BJ (cell line): ENCODE measurements around the gene COL4A3. TPM values are rescaled to one million over a fixed set of nuclear protein-coding genes. Genes with fewer than 3 reads are reported as not detected.

Source experiments
- CTCF ChIA-PET: fragments of 350-600 bp; formaldehyde crosslinking; extraction: SDS; loops from one replicate; lab custom pipeline; 2021; ENCODE audit warnings: antibody characterized with exemption, inconsistent platforms; lab: Yijun Ruan, JAX
- POLR2A ChIA-PET: fragments of 300-600 bp; sonication (Branson Sonifier 250); formaldehyde crosslinking; extraction: SDS; loops from one replicate; lab custom pipeline; 2021; ENCODE audit warnings: antibody characterized with exemption; lab: Charles Lee
- DNase-seq: peaks from one replicate; pipeline ENCODE4 v3.0.0-alpha.2; 2011; ENCODE audit warnings: low read depth
- H3K27me3 ChIP-seq: 2 replicates; pipeline ENCODE4 v1.6.0; 2011; ENCODE audit warnings: low read length; ENCODE audit not compliant: control insufficient read depth, insufficient read depth
- H3K36me3 ChIP-seq: 2 replicates; pipeline ENCODE4 v1.5.1; 2011; ENCODE audit warnings: low read length; ENCODE audit not compliant: control insufficient read depth, insufficient read depth
- H3K4me3 ChIP-seq: 2 replicates; pipeline ENCODE4 v1.5.1; 2011; ENCODE audit warnings: low read depth, mild to moderate bottlenecking, control low read depth, low read length
- CTCF ChIP-seq: IDR thresholded peaks from 2 replicates; pipeline ENCODE4 v1.5.1; 2011; ENCODE audit warnings: low read depth, mild to moderate bottlenecking, control low read depth, inconsistent platforms, low read length, moderate library complexity; ENCODE audit not compliant: insufficient read depth
- polyA plus RNA-seq: library from polyadenylated mRNA; depleted of rRNA; stranded (reverse); fragments of >200 nt; gene quantifications from 2 replicates; pipeline ENCODE4 v1.2.3, GENCODE V29; 2011; rRNA removed

COL4A3 gene
- polyA plus RNA-seq, 1 experiment = 0.29 TPM

DNA sequence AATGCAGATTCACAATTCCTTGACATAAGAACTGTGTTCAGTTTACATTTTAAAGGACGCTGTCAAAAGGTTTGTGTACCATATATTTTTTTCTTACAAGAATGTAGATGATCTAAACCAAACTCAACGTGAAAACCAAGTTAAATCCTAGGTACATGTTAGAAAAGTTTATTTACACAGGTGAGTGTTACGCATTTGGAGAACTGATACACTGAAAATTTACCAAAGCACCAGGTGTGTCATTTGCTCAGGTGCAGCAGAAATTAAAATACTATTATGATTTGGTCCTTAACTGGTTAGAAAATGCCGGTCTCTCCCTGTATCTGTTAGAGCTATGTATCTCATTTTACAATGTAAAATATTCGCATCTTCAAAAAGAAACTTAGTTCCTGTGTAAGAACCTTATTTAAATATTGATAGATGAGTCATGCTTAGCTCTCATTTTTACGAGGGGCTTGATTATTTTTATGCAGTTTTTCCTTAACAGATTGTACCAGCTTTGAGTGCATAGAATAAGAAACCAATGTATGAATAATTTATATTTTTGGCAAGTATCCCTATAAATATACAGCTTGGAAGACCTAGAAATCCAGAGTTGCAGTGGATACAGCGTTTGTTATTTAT, 185.7 kb downstream of the COL4A3 start:
- TF ChIP-seq CTCF = no peak
- DNase-seq = no peak
- H3K36me3 ChIP-seq = peaks cover 4% of the 10 kb centered on the region
- H3K27me3 ChIP-seq = no peaks in the 10 kb centered on the region
- H3K4me3 ChIP-seq = no peak overlapping the region
- POLR2A ChIA-PET = no interaction called here
- CTCF ChIA-PET = no interaction called here

GRCh38 chr2:227351639-227352038, 187.2 kb downstream of the COL4A3 start:
- Histone ChIP-seq H3K27me3 (no peaks in the 10 kb centered on the region), H3K4me3 (no peak overlapping the region), H3K36me3 (peaks cover 9% of the 10 kb centered on the region)
- no peak for TF ChIP-seq CTCF
- no peak for DNase-seq
- ChIA-PET POLR2A (no interaction called here), CTCF (no interaction called here)

DNA sequence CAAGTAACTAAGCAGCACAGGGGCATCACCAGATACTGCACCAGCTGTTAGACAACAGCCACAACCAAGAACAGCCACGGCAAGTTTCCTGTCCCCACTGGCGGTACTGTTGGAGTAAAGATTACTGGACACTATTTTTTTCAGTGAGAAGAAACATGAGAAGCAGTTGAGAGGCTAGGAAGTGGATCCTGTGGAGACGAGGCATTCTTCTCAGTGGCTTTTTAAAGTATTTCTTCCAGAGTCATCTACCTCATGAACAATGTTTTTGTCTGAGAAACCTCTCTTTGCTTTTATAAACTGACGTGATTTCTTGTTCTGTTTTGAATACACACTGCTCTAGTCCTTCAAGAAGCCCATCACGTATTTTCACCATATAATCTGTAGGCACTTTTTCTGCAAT, 195.9 kb downstream of the COL4A3 start:
- Histone ChIP-seq H3K4me3 (no peak overlapping the region), H3K36me3 (peaks cover 6% of the 10 kb centered on the region), H3K27me3 (no peaks in the 10 kb centered on the region)
- DNase-seq = no peak
- ChIA-PET POLR2A (no interaction called here), CTCF (interaction anchor here (1.4 kb wide), 1 partner anchor 23 kb away, joined by 3 read pairs; no protein-coding TSS in a partner anchor)
- TF ChIP-seq CTCF = no peak

GRCh38 chr2:227363756-227364155, 199.3 kb downstream of the COL4A3 start:
- CTCF ChIA-PET = no interaction called here
- POLR2A ChIA-PET = no interaction called here
- H3K4me3 ChIP-seq = no peak overlapping the region
- DNase-seq = no peak
- no peaks in the 10 kb centered on the region for H3K36me3 ChIP-seq
- no peak for TF ChIP-seq CTCF
- no peaks in the 10 kb centered on the region for H3K27me3 ChIP-seq

Other genes starting within 250 kb of the COL4A3 start
- gene COL4A4, start 419 bp upstream of the COL4A3 start, polyA plus RNA-seq = 0.33 and 0.36 TPM in 2 replicates
- gene MFF, start 160.6 kb downstream of the COL4A3 start, polyA plus RNA-seq = 56.0 and 105 TPM in 2 replicates
- gene TM4SF20, start 214.7 kb downstream of the COL4A3 start, polyA plus RNA-seq = 0.56 and 1.3 TPM in 2 replicates
- not detected in 2 replicates for gene SCYGR1, start 223.3 kb downstream of the COL4A3 start, polyA plus RNA-seq